Measurements from ENCODE around the gene DES.

DES gene

DNA sequence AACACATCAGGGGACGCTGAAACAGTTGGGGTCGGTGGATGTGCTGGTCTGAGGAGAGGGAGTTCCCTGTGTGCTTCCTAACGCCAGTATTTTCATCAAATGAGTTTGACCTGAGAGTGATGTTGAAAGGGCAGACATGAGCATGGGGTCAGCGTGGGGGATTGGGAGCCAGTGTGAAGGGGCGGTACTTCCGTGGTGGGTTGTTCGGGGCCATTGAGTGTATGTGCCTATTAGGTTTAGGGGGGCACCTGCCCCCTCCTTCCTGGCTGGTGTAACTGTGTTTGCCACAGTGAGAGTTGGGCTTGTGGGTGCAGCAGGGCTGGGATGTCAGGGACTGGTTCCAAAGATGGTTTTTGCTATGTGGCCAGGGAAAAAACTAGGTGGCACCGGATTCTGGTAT lies 40.8 kb downstream of the DES start:
- Histone ChIP-seq H3K27ac (no peak overlapping the region), H3K9me3 (ENCODE audit: low read depth, low read length) (no peaks in the 10 kb centered on the region), H3K9ac (ENCODE audit: insufficient read length) (no peak overlapping the region), H3K36me3 (ENCODE audit: insufficient read depth, low read length) (no peaks in the 10 kb centered on the region), H3K4me3 (no peak overlapping the region)
- TF ChIP-seq EZH2 (IDR thresholded peaks at IDR 0.05) = no peak
- TF ChIP-seq POLR2AphosphoS5 (IDR thresholded peaks at IDR 0.05; ENCODE audit: borderline replicate concordance, low read depth, low read length) = no peak
- no peak for TF ChIP-seq FOXP2 (optimal IDR thresholded peaks at IDR 0.05; ENCODE audit: control extremely low read depth, extremely low read length, insufficient read depth)
- no peak for DNase-seq (ENCODE audit: low read depth, low spot score)

DNA sequence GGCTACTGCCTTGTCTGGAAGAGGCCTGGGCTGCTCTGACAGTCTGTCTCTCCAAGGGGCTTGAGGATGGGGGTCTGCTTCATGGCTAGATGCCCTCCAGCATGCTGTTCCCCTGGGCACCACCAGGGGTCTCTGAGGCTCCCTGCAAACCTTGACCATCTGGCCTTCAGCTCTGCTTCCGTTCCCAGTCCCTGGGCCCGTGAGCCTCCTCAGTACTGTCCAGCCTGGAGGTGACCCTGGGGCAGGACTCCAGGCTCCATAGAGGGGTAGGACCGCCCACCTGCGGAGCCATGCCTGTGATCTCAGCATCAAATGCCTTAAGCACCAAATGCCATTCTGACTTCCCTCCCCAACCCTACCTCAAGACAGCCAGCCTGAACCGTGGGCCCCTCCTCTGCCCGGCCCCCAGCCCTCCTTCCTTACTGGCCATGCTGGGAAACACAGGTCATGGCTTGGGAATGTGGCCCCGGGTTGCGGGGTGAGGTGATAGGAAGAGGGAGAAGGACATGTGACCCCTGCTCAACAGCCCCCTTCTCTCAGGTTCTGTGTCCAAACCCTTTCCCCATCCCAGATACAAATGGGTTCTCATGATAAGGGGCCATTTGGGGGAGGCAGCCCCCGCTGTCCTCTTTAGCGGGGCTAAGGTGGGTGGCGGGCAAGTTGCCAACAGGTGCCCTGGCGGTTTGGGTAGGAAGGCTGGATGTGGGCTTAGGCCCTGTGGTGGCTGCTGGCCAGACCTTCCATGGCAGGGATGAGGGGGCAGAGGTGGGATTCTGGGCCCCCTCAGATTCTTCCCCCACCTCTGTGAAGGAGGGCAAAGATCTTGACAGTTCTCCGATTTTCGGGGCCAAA lies 41.5 kb downstream of the DES start:
- TF ChIP-seq EZH2 (IDR thresholded peaks at IDR 0.05) = no peak
- no peak for TF ChIP-seq POLR2AphosphoS5 (IDR thresholded peaks at IDR 0.05; ENCODE audit: borderline replicate concordance, low read depth, low read length)
- TF ChIP-seq FOXP2 (optimal IDR thresholded peaks at IDR 0.05; ENCODE audit: control extremely low read depth, extremely low read length, insufficient read depth) = no peak
- H3K36me3 ChIP-seq (ENCODE audit: insufficient read depth, low read length) = no peaks in the 10 kb centered on the region
- no peak overlapping the region for H3K9ac ChIP-seq (ENCODE audit: insufficient read length)

DNA sequence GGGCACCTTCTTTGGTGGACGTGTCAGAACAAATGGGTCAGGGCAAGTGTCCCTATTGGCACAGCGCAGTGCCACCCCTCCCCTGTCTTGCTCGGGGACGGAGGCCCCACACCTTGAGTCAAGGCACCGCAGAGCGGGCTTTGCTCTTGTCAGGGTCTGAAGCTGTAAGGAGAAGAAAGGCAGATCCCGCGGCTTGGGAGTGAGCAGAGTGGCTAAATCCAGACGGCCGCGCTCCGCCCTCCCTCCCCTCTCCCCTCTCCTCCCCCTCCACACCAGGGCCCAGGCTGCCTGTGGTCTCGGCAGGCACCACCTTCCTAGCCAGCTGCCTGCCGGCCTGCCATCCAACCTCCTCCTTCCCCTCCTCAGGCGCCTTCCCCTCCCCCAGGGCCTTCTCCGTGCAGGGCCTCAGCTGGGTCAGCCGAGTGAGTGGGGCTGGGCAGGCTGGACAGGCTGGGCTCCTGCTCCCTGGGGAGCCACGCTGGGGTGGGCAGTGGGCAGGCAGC lies 42.3 kb downstream of the DES start:
- TF ChIP-seq POLR2AphosphoS5 (IDR thresholded peaks at IDR 0.05; ENCODE audit: borderline replicate concordance, low read depth, low read length) (no peak), EZH2 (IDR thresholded peaks at IDR 0.05) (no peak), FOXP2 (optimal IDR thresholded peaks at IDR 0.05; ENCODE audit: control extremely low read depth, extremely low read length, insufficient read depth) (no peak)
- no peak for DNase-seq (ENCODE audit: low read depth, low spot score)
- no peak overlapping the region for H3K4me3 ChIP-seq
- H3K27ac ChIP-seq = no peak overlapping the region
- H3K9ac ChIP-seq (ENCODE audit: insufficient read length) = no peak overlapping the region
- no peaks in the 10 kb centered on the region for H3K9me3 ChIP-seq (ENCODE audit: low read depth, low read length)
- no peaks in the 10 kb centered on the region for H3K36me3 ChIP-seq (ENCODE audit: insufficient read depth, low read length)

More for the DNA sequence above, 41.5 kb downstream of the DES start:
- Histone ChIP-seq H3K9me3 (ENCODE audit: low read depth, low read length) (no peaks in the 10 kb centered on the region), H3K27ac (no peak overlapping the region), H3K4me3 (no peak overlapping the region)
- no peak for DNase-seq (ENCODE audit: low read depth, low spot score)

DNA sequence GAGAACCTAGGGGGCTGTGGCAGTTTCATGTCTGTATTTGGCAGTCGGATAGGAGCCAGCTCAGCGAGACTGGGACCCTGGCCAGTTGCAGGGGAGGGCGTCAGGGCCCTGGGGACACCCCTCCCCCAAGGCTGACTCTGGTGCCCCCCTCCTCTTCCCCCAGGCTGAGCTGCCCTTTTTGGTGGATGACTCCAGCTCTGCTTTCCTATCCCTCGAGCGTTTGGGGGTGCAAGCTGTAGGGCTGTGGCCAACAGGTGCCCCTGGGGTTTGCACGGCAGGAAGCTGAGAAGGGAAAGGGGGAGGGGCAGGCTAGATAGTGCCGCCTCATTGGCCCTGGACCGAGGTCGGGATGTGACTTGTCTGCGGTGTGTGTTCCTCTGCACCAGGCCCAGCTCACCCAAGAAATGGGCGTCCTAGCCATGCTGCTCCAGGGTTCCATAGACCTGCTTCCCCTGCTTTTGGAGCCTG lies 42.9 kb downstream of the DES start:
- no peak overlapping the region for H3K9ac ChIP-seq (ENCODE audit: insufficient read length)
- no peak for DNase-seq (ENCODE audit: low read depth, low spot score)
- no peak for TF ChIP-seq POLR2AphosphoS5 (IDR thresholded peaks at IDR 0.05; ENCODE audit: borderline replicate concordance, low read depth, low read length)
- H3K4me3 ChIP-seq = no peak overlapping the region
- no peaks in the 10 kb centered on the region for H3K9me3 ChIP-seq (ENCODE audit: low read depth, low read length)
- H3K36me3 ChIP-seq (ENCODE audit: insufficient read depth, low read length) = no peaks in the 10 kb centered on the region
- H3K27ac ChIP-seq = no peak overlapping the region

DNA sequence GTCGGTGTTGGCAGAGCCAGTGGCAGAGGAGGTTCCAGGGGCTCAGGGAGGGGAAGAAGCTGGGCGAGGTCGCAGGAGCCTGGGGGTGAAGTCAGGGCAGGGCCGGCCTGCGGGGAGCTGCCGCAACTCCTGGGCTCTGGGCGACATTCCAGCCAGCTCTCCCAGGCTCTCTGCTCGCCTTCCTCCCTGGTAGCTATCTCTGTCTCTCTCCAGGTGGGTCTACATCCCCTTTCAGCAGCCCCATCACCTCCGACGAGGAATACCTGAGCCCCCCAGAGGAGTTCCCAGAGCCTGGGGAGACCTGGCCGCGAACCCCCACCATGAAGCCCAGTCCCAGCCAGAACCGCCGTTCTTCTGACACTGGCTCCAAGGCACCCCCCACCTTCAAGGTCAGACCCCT lies 43.5 kb downstream of the DES start:
- Histone ChIP-seq H3K36me3 (ENCODE audit: insufficient read depth, low read length) (no peaks in the 10 kb centered on the region), H3K27ac (no peak overlapping the region), H3K4me3 (no peak overlapping the region), H3K9me3 (ENCODE audit: low read depth, low read length) (no peaks in the 10 kb centered on the region), H3K9ac (ENCODE audit: insufficient read length) (no peak overlapping the region)
- no peak for DNase-seq (ENCODE audit: low read depth, low spot score)
- TF ChIP-seq FOXP2 (optimal IDR thresholded peaks at IDR 0.05; ENCODE audit: control extremely low read depth, extremely low read length, insufficient read depth) (no peak), EZH2 (IDR thresholded peaks at IDR 0.05) (no peak), POLR2AphosphoS5 (IDR thresholded peaks at IDR 0.05; ENCODE audit: borderline replicate concordance, low read depth, low read length) (no peak)

DNA sequence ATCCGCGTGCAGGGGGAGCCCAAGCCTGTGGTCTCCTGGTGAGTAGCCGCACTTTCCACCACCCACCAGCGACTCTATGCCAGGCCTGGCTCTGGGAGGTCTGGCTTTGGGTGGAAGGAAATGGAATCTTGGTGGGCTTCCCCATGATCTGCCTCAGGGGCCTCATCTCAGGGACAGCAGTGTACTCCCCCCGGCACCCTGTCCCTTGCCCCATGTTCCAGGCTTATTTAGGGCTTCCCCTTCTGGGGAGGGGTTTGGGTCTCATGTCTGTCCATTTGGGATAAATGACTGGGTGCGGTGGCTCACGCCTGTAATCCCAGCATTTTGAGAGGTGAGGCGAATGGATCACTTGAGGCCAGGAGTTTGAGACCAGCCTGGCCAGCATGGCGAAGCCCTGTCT lies 44.2 kb downstream of the DES start:
- no peak for DNase-seq (ENCODE audit: low read depth, low spot score)
- Histone ChIP-seq H3K36me3 (ENCODE audit: insufficient read depth, low read length) (no peaks in the 10 kb centered on the region), H3K9me3 (ENCODE audit: low read depth, low read length) (no peaks in the 10 kb centered on the region), H3K27ac (no peak overlapping the region), H3K4me3 (no peak overlapping the region), H3K9ac (ENCODE audit: insufficient read length) (no peak overlapping the region)
- TF ChIP-seq FOXP2 (optimal IDR thresholded peaks at IDR 0.05; ENCODE audit: control extremely low read depth, extremely low read length, insufficient read depth) (no peak), EZH2 (IDR thresholded peaks at IDR 0.05) (no peak), POLR2AphosphoS5 (IDR thresholded peaks at IDR 0.05; ENCODE audit: borderline replicate concordance, low read depth, low read length) (no peak)

DNA sequence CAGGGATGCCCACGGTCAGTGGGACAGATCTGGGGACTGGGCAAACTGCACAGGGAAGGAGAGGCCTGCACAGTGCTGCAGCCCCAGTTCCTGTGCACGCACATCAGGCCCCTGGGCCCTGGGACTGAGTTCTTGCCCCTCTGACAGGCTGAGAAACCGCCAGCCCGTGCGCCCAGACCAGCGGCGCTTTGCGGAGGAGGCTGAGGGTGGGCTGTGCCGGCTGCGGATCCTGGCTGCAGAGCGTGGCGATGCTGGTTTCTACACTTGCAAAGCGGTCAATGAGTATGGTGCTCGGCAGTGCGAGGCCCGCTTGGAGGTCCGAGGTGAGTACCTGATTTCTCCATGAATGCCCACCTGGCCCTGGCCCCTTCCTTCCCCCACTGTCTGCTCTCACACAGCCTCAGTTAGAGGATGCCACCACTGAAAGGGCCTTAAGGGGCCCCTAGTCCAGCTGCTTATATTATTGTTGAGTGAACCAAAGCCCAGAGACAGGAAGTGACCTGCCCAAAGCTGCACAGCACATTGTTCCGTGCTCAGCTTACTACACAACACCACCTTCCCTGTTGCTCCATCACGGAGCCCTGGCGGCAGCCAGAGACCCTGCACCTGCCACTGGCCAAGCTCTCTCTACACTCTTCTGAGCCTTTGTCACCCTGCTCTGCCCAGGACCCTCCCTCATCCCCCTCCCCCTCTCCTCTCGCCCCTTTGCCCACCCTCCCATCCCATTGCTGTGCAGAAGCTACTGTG lies 46.3 kb downstream of the DES start:
- Histone ChIP-seq H3K27ac (no peak overlapping the region), H3K9ac (ENCODE audit: insufficient read length) (no peak overlapping the region), H3K9me3 (ENCODE audit: low read depth, low read length) (no peaks in the 10 kb centered on the region), H3K4me3 (no peak overlapping the region), H3K36me3 (ENCODE audit: insufficient read depth, low read length) (no peaks in the 10 kb centered on the region)
- TF ChIP-seq EZH2 (IDR thresholded peaks at IDR 0.05) = no peak
- TF ChIP-seq POLR2AphosphoS5 (IDR thresholded peaks at IDR 0.05; ENCODE audit: borderline replicate concordance, low read depth, low read length) = no peak
- TF ChIP-seq FOXP2 (optimal IDR thresholded peaks at IDR 0.05; ENCODE audit: control extremely low read depth, extremely low read length, insufficient read depth) = no peak
- DNase-seq (ENCODE audit: low read depth, low spot score) = no peak
